Measurements from ENCODE around the gene AFAP1. TPM values are rescaled to one million over a fixed set of nuclear protein-coding genes. Genes with fewer than 3 reads are reported as not detected.

The AFAP1 gene
- total RNA-seq, 2 donors from 2014 or later: 7.2 to 9.1 TPM

DNA sequence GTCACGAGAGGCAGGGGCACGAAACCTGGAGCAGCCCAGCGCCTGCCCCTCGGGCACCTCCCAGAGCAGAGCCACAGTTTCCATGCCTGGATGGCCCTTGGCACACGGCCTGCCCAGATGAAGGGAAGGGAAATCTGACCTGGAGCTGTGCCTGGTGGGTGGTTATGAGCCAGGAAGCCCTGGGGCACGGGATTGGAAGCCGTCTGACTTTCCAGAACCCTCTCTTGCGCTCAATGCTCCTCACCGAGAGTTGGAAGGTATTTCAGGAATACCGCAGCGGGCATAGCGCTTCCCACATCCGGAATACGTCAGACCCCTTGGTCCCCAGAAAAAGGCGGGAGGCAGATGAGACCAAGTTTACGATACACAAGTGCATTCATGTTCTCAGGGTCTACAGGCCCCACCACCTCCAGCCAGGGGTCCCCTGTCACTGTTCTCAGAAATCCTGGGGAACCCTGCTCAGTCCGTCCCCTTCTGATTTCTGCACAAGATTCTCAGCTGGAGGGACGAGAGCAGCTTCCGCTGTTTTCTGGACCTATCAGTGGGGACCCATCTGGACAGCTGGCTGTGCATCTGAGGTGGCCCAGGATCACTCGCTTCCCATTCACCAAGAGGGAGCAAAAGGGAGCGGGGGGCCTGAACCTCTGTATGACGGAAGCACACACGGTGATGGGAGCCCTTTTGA is 172.9 kb downstream of the AFAP1 start:
- no peak overlapping the region for H3K27ac Mint-ChIP-seq
- H3K36me3 Mint-ChIP-seq: no peaks in the 10 kb centered on the region
- H3K4me1 Mint-ChIP-seq (ENCODE audit: low read depth in 2 of 2): peaks cover 0 to under 1% of the 10 kb centered on the region in 2 donors
- H3K4me3 Mint-ChIP-seq: no peak overlapping the region
- ATAC-seq (no peak), DNase-seq (ENCODE audit: low spot score) (no peak)
- peaks cover 0 to 4% of the 10 kb centered on the region in 2 donors for H3K27me3 Mint-ChIP-seq
- no peaks in the 10 kb centered on the region for H3K9me3 Mint-ChIP-seq

DNA sequence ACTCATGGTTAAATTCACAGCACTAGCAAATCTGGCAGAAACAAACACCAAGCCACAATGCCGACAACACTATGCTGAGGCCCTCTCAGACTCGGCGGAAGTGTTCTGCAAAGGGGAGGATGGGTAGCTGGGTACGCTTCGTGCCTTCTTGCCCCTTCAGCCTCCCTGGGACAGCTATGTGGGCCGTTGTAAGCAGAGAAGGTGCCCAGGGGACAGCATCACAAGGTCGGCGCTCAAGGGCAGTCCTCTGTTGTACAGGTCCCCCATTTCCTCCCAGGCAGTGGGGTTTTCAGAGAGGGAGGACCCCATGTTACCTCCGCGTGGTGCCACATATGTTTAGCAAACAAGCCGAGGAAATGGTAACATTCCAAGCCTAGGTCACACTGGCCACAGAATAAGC is 173.6 kb downstream of the AFAP1 start:
- Mint-ChIP-seq H3K4me3 (no peak overlapping the region), H3K27ac (no peak overlapping the region), H3K9me3 (no peaks in the 10 kb centered on the region), H3K27me3 (peaks cover 0 to 4% of the 10 kb centered on the region in 2 donors), H3K4me1 (ENCODE audit: low read depth in 2 of 2) (peaks cover 0 to 3% of the 10 kb centered on the region in 2 donors), H3K36me3 (no peaks in the 10 kb centered on the region)
- ATAC-seq (no peak), DNase-seq (ENCODE audit: low spot score) (no peak)

DNA sequence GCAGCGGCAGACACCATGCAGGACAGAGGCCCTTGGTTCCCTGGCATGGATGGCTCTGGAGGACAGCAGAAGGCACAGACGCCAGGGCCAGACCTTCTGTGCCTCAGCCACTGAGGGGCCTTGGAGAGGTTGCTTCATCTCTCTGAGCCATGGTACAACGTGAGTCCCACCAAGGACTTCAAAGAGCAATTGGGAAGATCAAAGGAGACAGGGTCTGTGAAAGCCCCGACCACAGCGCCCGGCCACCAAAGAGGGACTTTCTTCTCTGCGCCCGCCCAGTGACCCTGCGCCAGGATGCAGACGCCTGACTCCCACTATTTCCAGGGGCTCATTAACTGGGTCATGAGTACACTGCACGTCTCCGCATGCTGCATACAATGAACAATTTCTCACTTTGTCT is 174.0 kb downstream of the AFAP1 start:
- Mint-ChIP-seq H3K27ac (no peak overlapping the region), H3K36me3 (no peaks in the 10 kb centered on the region), H3K4me1 (ENCODE audit: low read depth in 2 of 2) (peaks cover 0 to 3% of the 10 kb centered on the region in 2 donors), H3K9me3 (no peaks in the 10 kb centered on the region), H3K27me3 (peaks cover 0 to 4% of the 10 kb centered on the region in 2 donors), H3K4me3 (no peak overlapping the region)
- ATAC-seq (no peak), DNase-seq (ENCODE audit: low spot score) (no peak)

DNA sequence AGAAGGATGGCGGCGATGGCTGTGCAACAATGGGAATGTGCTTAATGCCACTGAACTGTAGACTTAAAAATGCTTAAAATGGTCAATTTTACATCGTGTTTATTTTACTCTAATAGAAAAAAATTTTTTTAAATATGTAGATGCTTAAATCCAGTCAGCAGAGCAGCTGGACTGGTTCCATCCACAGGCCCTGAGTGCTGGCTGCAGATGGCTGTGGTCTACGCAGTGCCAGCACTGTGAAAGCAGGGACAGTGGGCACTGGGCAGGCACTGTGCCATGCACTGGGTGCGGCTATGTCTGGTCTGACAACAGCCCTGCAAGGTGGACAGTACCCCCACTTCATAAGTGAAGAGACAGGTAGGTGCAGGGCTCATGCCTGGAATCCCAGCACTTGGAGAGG is 175.2 kb downstream of the AFAP1 start:
- DNase-seq (ENCODE audit: low spot score) (no peak), ATAC-seq (no peak)
- H3K4me1 Mint-ChIP-seq (ENCODE audit: low read depth in 2 of 2): peaks cover under 1 to 3% of the 10 kb centered on the region in 2 donors
- H3K9me3 Mint-ChIP-seq: no peaks in the 10 kb centered on the region
- no peaks in the 10 kb centered on the region for H3K36me3 Mint-ChIP-seq
- no peak overlapping the region for H3K4me3 Mint-ChIP-seq
- no peaks in the 10 kb centered on the region for H3K27me3 Mint-ChIP-seq
- no peak overlapping the region for H3K27ac Mint-ChIP-seq

DNA sequence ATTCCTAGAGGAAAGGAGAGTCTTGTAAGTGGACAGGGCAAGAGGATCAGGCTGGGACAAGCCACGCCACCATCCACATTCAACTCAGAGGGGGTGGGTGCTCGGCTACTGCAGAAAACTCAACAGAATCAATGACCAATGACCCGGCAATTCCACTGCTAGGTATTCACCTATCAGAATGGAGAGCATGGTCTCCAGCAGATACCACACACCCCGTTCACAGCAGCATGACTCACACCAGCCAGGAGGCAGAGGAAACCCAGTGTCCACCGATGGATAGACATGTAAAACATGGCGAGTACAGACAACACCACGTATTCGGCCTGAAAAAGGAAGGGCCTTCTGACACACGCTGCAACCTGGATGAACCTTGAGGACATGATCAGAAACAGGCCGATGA is 175.9 kb downstream of the AFAP1 start:
- peaks cover 5 to 6% of the 10 kb centered on the region in 2 donors for H3K4me1 Mint-ChIP-seq (ENCODE audit: low read depth in 2 of 2)
- no peaks in the 10 kb centered on the region for H3K36me3 Mint-ChIP-seq
- no peak overlapping the region for H3K27ac Mint-ChIP-seq
- H3K4me3 Mint-ChIP-seq: no peak overlapping the region
- no peak for ATAC-seq
- H3K9me3 Mint-ChIP-seq: no peaks in the 10 kb centered on the region
- no peaks in the 10 kb centered on the region for H3K27me3 Mint-ChIP-seq
- no peak for DNase-seq (ENCODE audit: low spot score)

DNA sequence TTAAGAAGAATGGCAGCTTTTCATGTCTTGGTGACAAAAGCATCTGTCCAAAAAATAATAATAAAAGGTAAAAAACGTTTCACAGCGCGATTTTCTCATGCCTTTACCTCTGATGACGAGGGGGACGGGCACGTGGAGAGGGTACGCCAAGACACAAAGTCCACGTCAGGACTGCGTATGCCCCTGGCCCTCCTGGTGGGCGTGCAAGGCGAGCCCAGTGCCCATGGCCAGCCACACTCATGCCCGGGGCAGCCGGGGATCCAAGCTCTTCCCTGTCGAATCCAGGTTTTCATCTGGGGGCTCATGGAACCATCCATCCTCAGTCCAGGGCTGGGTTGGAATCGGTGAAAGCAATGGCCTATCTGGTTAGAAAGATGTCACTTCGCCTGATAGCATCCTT is 176.6 kb downstream of the AFAP1 start:
- no peak overlapping the region for H3K4me3 Mint-ChIP-seq
- DNase-seq (ENCODE audit: low spot score) (no peak), ATAC-seq (no peak)
- no peaks in the 10 kb centered on the region for H3K36me3 Mint-ChIP-seq
- no peaks in the 10 kb centered on the region for H3K9me3 Mint-ChIP-seq
- H3K27me3 Mint-ChIP-seq: no peaks in the 10 kb centered on the region
- H3K4me1 Mint-ChIP-seq (ENCODE audit: low read depth in 2 of 2): peaks cover 6 to 10% of the 10 kb centered on the region in 2 donors
- H3K27ac Mint-ChIP-seq: no peak overlapping the region

DNA sequence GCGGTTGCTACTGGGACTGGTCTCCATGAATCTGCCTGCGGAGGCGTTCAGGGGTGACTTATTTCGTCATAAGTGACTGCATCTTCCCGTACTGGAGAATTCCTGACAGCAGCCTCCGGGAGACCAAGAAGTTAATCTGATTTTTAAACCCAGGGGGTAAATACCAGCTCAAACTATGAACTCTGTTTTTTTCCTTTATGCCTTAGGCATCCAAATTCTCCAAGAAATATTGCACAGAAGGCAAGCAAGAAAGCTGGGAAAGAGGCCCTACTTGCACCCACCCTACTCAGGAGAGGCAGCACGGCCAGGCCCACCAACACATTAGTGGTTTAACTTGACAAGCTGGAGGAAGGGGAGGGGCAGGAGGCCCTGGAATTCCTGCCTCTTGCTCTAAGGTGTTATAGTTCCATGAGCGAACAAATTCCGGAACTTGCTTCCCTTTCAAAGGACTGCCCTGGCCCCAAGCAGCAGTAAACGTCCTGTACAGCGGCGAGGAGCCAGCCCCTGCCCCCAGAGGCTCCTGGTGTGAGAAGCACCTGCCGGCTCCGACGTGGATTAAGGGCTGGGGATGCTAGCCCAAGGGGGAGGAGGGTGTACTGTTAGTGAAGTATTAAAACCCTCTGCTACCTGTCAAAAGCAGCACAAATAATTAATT is 177.2 kb downstream of the AFAP1 start:
- H3K4me1 Mint-ChIP-seq (ENCODE audit: low read depth in 2 of 2): peaks cover 6 to 10% of the 10 kb centered on the region in 2 donors
- H3K27ac Mint-ChIP-seq: no peak overlapping the region
- DNase-seq (ENCODE audit: low spot score): no peak
- H3K4me3 Mint-ChIP-seq: no peak overlapping the region
- no peak for ATAC-seq
- H3K36me3 Mint-ChIP-seq: no peaks in the 10 kb centered on the region
- H3K27me3 Mint-ChIP-seq: no peaks in the 10 kb centered on the region
- H3K9me3 Mint-ChIP-seq: no peaks in the 10 kb centered on the region

DNA sequence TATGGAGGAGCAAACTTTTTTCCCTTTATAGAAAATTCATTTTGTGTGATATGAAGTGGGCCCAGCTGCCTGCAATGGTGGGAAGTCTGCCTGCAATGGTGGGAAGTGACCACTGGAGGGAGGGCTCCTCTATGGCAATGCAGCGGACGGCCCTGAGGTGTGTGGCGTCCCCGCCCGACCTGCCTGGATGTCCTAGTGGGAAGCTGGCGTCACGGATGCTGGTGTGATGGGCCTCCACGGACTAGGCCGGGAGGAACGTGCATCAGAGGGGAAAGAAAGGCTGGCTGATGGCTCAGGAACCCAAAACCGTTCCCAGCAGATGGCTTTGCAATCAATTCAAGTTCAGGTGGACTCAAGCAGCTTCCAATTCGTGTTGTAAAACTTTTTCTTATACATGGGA is 177.9 kb downstream of the AFAP1 start:
- Mint-ChIP-seq H3K9me3 (no peaks in the 10 kb centered on the region), H3K27ac (no peak overlapping the region), H3K4me3 (no peak overlapping the region), H3K36me3 (no peaks in the 10 kb centered on the region), H3K27me3 (no peaks in the 10 kb centered on the region), H3K4me1 (ENCODE audit: low read depth in 2 of 2) (peaks cover 6 to 10% of the 10 kb centered on the region in 2 donors)
- peak in 1 of 2 donors; percentile 57 for ATAC-seq
- no peak for DNase-seq (ENCODE audit: low spot score)

DNA sequence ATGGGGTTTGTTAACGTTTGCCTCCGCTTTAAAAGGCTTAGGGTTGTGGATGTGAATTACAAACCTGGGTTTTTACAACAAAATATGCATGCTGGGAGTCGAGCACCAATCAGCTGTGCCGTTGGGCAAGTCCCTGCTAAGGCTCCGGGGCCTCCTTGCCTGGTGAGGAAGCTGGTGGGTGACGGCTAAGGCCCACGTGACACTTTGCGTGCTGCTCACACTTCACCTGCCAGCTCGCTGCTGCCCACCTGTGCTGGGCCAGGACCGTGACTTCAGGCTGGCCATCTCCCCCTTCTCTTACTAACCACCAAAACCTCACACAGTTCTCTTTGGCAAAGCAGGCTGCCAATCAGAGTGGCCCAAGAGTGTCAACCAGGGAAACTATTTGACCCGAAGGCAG is 178.3 kb downstream of the AFAP1 start:
- Mint-ChIP-seq H3K27me3 (no peaks in the 10 kb centered on the region), H3K27ac (no peak overlapping the region), H3K4me3 (no peak overlapping the region), H3K36me3 (no peaks in the 10 kb centered on the region), H3K4me1 (ENCODE audit: low read depth in 2 of 2) (peaks cover 6 to 10% of the 10 kb centered on the region in 2 donors), H3K9me3 (no peaks in the 10 kb centered on the region)
- no peak for DNase-seq (ENCODE audit: low spot score)
- ATAC-seq: no peak

DNA sequence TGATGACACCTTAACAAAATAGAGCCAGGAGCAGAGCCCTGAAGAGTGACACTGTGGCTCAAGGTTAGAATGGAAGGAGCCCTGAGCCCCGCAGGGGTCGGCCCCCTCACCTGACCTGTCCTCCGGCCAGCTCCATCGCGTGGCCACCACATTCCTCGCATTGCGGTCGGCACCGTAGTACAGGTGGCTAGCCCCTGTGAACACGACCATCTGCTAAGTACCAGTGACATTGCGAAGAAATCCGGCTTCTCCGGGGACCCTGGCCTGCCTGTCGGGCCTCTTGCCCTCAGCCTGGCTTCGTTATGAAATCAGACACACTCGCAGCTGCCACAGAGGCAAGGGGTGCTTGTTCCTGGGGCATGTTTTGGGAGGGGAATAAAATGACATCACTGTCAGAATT is 179.0 kb downstream of the AFAP1 start:
- H3K4me3 Mint-ChIP-seq: no peak overlapping the region
- no peak overlapping the region for H3K27ac Mint-ChIP-seq
- H3K27me3 Mint-ChIP-seq: no peaks in the 10 kb centered on the region
- no peak for DNase-seq (ENCODE audit: low spot score)
- no peaks in the 10 kb centered on the region for H3K36me3 Mint-ChIP-seq
- no peak for ATAC-seq
- H3K9me3 Mint-ChIP-seq: no peaks in the 10 kb centered on the region
- H3K4me1 Mint-ChIP-seq (ENCODE audit: low read depth in 2 of 2): peaks cover 6 to 10% of the 10 kb centered on the region in 2 donors

DNA sequence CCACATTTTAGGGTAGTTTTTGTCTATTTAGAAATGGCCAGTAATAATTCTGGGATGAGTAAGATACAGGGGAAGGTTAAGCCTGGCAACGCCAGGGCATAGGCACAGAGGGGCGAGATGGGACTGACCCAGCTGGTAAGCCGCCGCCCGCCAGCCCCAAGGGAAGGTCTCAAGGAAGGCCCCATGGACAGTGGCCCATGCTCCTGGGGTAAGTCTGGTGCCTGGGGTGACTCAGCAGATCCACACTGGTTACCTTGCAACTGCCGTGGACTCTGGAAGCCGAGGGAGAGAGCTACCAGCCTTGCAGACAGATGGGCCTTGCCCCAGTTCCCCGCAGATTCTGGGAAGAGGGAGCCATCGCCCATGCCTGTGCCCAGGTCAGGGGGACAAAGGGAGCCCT is 179.4 kb downstream of the AFAP1 start:
- Mint-ChIP-seq H3K9me3 (no peaks in the 10 kb centered on the region), H3K27me3 (no peaks in the 10 kb centered on the region), H3K36me3 (no peaks in the 10 kb centered on the region), H3K4me1 (ENCODE audit: low read depth in 2 of 2) (peaks cover 6 to 10% of the 10 kb centered on the region in 2 donors), H3K4me3 (no peak overlapping the region), H3K27ac (peak overlapping the region; percentile 65 to 84)
- ATAC-seq (no peak), DNase-seq (ENCODE audit: low spot score) (no peak)

DNA sequence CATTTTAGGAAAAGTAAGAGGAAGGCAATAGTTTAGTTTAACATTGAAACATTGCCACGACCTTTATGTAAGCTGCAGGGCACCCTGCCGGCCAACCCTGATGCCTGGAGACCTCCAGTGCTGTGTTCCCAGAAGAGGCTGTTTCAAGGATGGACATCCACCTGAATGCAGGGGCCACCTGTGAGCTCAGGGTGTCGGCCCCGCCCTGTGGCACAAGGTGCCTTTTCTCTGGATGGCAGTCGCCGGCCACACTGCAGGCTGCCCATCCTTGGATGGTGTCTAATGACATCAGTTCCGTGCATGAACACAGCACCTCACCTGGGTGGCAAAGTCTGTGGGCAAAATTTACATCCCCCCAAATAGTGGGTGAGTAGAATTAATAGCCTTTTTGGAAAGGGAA is 180.0 kb downstream of the AFAP1 start:
- Mint-ChIP-seq H3K27me3 (no peaks in the 10 kb centered on the region), H3K4me3 (peak overlapping the region; percentile 75), H3K27ac (peak overlapping the region; percentile 65 to 84), H3K36me3 (no peaks in the 10 kb centered on the region), H3K9me3 (no peaks in the 10 kb centered on the region), H3K4me1 (ENCODE audit: low read depth in 2 of 2) (peaks cover 8 to 10% of the 10 kb centered on the region in 2 donors)
- ATAC-seq: no peak
- DNase-seq (ENCODE audit: low spot score): no peak

DNA sequence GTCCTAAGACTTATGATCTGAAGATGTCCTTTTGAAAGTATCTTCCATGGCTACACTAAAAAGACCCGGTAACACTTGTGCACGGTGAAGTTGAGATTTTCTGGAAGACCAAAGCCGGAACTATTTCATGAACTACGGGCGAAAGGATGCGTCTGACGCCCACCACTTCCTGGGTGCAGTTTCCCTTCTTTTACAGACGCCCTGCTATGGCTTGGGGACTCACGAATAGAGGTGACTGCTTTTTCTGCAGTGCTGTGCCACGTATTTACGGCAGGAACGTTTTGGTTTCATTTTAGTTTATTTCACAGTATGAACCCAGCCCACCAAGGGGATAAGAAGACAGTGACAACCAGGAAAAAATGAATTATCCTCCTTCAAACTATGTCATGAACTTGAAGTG is 180.4 kb downstream of the AFAP1 start:
- no peak for DNase-seq (ENCODE audit: low spot score)
- H3K9me3 Mint-ChIP-seq: no peaks in the 10 kb centered on the region
- H3K27me3 Mint-ChIP-seq: no peaks in the 10 kb centered on the region
- peak; percentile 55 to 77 for ATAC-seq
- peaks cover 10% of the 10 kb centered on the region in 2 donors for H3K4me1 Mint-ChIP-seq (ENCODE audit: low read depth in 2 of 2)
- peak overlapping the region; percentile 65 to 84 for H3K27ac Mint-ChIP-seq
- H3K36me3 Mint-ChIP-seq: no peaks in the 10 kb centered on the region
- H3K4me3 Mint-ChIP-seq: peak overlapping the region; percentile 75

DNA sequence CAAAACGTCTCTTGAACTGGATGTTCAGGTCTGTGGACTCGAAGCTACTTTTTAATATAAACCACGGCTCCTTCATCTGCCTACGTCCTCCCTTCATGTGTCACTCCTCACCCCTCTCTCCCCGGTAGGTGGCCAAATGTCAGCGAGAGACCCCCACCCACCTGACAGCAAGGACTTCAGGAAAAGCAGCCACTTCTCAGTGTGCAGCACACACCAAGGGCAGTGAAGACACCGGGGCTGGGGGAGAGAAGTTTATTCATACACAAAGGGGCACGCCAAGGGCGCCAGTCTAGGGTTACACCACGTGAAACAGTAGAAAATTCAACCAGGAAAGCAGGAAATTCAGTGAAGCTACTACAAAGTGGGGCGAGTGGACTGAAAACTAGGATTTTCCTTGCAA is 181.2 kb downstream of the AFAP1 start:
- Mint-ChIP-seq H3K27me3 (no peaks in the 10 kb centered on the region), H3K27ac (peak overlapping the region; percentile 34 to 46), H3K9me3 (no peaks in the 10 kb centered on the region), H3K4me3 (peak overlapping the region; percentile 60), H3K36me3 (no peaks in the 10 kb centered on the region), H3K4me1 (ENCODE audit: low read depth in 2 of 2) (peaks cover 10% of the 10 kb centered on the region in 2 donors)
- no peak for DNase-seq (ENCODE audit: low spot score)
- ATAC-seq: no peak
